ENCODE results near the gene COX5A. TPM values are rescaled to one million over a fixed set of nuclear protein-coding genes. Genes with fewer than 3 reads are reported as not detected.
A peak's percentile ranks its signal among the peaks of the same experiment; 100 is the strongest.

Gene COX5A
- total and polyA plus RNA-seq, 2 donors (not counting 1 experiment from before 2014, with no cell fraction given) = 41.9 to 183 TPM

DNA sequence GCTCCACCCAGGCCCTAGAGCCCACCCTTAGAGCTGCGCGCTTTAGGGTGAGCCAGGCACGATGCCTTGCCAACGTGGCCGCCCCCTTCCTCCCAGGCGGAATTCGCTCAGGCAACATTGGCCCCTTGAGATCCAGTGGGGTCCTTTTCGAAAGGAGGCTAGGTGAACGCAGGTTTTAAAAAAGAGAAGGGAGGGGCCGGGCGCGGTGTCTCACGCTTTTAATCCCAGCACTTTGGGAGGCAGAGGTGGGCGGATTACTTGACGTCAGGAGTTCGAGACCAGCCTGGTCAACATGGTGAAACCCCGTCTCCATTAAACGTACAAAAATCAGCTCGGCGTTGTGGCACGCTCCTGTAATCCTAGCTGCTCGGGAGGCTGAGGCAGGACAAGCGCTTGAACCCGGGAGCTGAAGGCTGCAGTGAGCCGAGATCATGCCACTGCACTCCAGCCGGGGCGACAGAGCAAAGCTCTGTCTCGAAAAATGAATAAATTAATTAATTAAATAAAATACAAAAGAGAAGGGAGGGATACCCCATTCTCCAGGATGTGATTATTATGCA is 19.7 kb upstream of the COX5A start:
- H3K9ac ChIP-seq (ENCODE audit: insufficient read depth, low read length) = no peak overlapping the region
- H3K79me2 ChIP-seq (ENCODE audit: control insufficient read depth, insufficient read depth, low read length) = no peaks in the 10 kb centered on the region
- H3K27me3 ChIP-seq (ENCODE audit: control insufficient read depth, insufficient read depth, low read length) = peaks cover 14% of the 10 kb centered on the region
- H3K4me3 ChIP-seq (replicated peaks in 1 of 4; ENCODE audit: control extremely low read depth in 1 of 4, insufficient read depth in 1 of 4, low read depth in 3 of 4, low read length in 4 of 4) = peak overlapping the region in 3 of 4 experiments; percentile 38 to 58 (median 55)
- peak overlapping the region; percentile 44 for H3K4me2 ChIP-seq (ENCODE audit: extremely low read depth, insufficient read depth, low read length)
- H3K4me1 ChIP-seq (ENCODE audit: control insufficient read depth, extremely low read depth, insufficient read depth, low read length) = no peaks in the 10 kb centered on the region
- no peaks in the 10 kb centered on the region for H3K36me3 ChIP-seq (ENCODE audit: control insufficient read depth, insufficient read depth, low read length)
- H4K20me1 ChIP-seq (ENCODE audit: control insufficient read depth, extremely low read depth, insufficient read depth, low read length) = no peaks in the 10 kb centered on the region
- H3K27ac ChIP-seq (ENCODE audit: insufficient read depth, low read length) = no peak overlapping the region
- peak; percentile 53 for TF ChIP-seq EZH2 (IDR thresholded peaks at IDR 0.05; ENCODE audit: low read length, missing control alignments)
- TF ChIP-seq, protein P1, sequence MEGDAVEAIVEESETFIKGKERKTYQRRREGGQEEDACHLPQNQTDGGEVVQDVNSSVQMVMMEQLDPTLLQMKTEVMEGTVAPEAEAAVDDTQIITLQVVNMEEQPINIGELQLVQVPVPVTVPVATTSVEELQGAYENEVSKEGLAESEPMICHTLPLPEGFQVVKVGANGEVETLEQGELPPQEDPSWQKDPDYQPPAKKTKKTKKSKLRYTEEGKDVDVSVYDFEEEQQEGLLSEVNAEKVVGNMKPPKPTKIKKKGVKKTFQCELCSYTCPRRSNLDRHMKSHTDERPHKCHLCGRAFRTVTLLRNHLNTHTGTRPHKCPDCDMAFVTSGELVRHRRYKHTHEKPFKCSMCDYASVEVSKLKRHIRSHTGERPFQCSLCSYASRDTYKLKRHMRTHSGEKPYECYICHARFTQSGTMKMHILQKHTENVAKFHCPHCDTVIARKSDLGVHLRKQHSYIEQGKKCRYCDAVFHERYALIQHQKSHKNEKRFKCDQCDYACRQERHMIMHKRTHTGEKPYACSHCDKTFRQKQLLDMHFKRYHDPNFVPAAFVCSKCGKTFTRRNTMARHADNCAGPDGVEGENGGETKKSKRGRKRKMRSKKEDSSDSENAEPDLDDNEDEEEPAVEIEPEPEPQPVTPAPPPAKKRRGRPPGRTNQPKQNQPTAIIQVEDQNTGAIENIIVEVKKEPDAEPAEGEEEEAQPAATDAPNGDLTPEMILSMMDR (conservative IDR thresholded peaks at IDR 0.05 in 1 of 2, IDR thresholded peaks at IDR 0.05 in 1 of 2; ENCODE audit: low read depth in 1 of 2, low read length in 2 of 2) = no peak
- H2AFZ ChIP-seq (ENCODE audit: low read length) = peak overlapping the region; percentile 6
- no peaks in the 10 kb centered on the region for H3K9me3 ChIP-seq (ENCODE audit: control insufficient read depth, insufficient read depth, low read depth, low read length)
- no peak for DNase-seq (ENCODE audit: low read depth in 2 of 2)

DNA sequence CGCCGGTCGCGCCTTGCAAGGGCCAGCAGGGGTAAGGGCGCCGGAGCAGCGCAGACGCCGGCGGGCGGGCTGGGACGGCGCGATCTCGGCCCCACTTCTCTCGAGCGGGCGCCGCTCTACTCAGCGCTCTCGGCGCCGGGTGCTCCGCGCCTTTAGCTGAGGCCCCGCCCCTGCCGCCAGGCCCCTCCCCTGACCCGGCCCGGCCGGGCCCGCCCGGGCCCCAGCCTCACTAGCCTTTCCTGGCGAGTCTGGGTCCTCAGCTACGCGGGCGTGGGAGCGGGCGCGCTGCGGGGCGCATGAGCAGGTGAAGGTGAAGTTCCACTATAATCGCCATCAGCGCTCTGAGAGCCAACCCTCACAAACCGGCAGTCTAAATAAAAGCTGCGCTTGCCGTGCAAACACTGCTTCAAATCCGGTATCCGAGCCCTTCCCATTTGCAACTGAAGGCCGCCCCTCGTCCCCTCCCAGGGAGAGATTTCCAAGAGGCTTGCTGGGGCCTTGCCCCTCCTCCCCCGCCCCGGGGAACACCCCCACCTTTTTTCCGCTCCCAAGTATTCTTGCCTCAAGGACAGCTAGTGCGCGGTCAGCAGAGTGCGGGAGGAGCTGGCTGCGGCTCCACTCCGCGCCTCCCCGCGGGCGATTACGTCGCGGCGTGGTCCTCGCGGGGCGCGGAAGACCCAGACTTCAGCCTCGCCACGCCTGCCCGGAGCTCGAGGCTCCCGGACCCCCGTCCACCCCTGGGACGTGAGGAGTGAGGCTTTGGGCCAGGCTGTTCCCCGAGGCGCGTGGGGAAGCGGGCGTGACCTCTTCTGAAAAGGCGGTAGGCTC is 19.0 kb upstream of the COX5A start, which contains the start of gene RPP25:
Gene RPP25 (minus strand): TSS at position 125 of the 828 bp plus-strand sequence. CDS start 189 bp downstream, outside the sequence.
- Histone ChIP-seq H2AFZ (ENCODE audit: low read length) (peak within 1 kb of the TSS; percentile 66), H4K20me1 (ENCODE audit: control insufficient read depth, extremely low read depth, insufficient read depth, low read length) (no peaks in the 10 kb centered on the region), H3K4me3 (replicated peaks in 1 of 4; ENCODE audit: control extremely low read depth in 1 of 4, insufficient read depth in 1 of 4, low read depth in 3 of 4, low read length in 4 of 4) (peak within 1 kb of the TSS; percentile 38 to 58 (median 51)), H3K4me1 (ENCODE audit: control insufficient read depth, extremely low read depth, insufficient read depth, low read length) (no peaks in the 10 kb centered on the region), H3K27me3 (ENCODE audit: control insufficient read depth, insufficient read depth, low read length) (peaks cover 14% of the 10 kb centered on the region), H3K36me3 (ENCODE audit: control insufficient read depth, insufficient read depth, low read length) (no peaks in the 10 kb centered on the region), H3K27ac (ENCODE audit: insufficient read depth, low read length) (no peak within 1 kb of the TSS), H3K79me2 (ENCODE audit: control insufficient read depth, insufficient read depth, low read length) (no peaks in the 10 kb centered on the region), H3K9ac (ENCODE audit: insufficient read depth, low read length) (peak within 1 kb of the TSS; percentile 30), H3K9me3 (ENCODE audit: control insufficient read depth, insufficient read depth, low read depth, low read length) (no peaks in the 10 kb centered on the region), H3K4me2 (ENCODE audit: extremely low read depth, insufficient read depth, low read length) (peak within 1 kb of the TSS; percentile 44)
- DNase-seq (ENCODE audit: low read depth in 2 of 2) = peak; percentile 52 to 53
- TF ChIP-seq EZH2 (IDR thresholded peaks at IDR 0.05; ENCODE audit: low read length, missing control alignments) = no peak
- TF ChIP-seq, protein P1 (conservative IDR thresholded peaks at IDR 0.05 in 1 of 2, IDR thresholded peaks at IDR 0.05 in 1 of 2; ENCODE audit: low read depth in 1 of 2, low read length in 2 of 2) = no peak

All from fibroblast of lung (primary cell).